OCI-LY1 (cell line): ENCODE data around the gene LARGE2.

Experiments
- H2AFZ ChIP-seq: fragments of 200-600 bp; sonication (generic), shearing (Covaris generic); 2 replicates; pipeline ENCODE4 v1.6.0; 2014; ENCODE audit warnings: antibody characterized with exemption, mild to moderate bottlenecking, low read length
- H3F3A ChIP-seq: fragments of 200-600 bp; sonication (generic), shearing (Covaris generic); 2 replicates; pipeline ENCODE4 v1.6.0; 2014; ENCODE audit warnings: mild to moderate bottlenecking, antibody characterized with exemption, low read length, moderate library complexity; ENCODE audit not compliant: insufficient read depth
- H3K27ac ChIP-seq: fragments of 200-600 bp; sonication (generic); 2 replicates; pipeline ENCODE4 v1.5.1; 2014; ENCODE audit warnings: low read length, mixed run types, mild to moderate bottlenecking, low read depth; ENCODE audit not compliant: poor library complexity, severe bottlenecking
- H3K27me3 ChIP-seq: fragments of 200-600 bp; sonication (generic); 2 replicates; pipeline ENCODE4 v1.6.0; 2014; ENCODE audit warnings: antibody characterized with exemption, mild to moderate bottlenecking, low read length, moderate library complexity; ENCODE audit not compliant: insufficient read depth
- H3K36me3 ChIP-seq: fragments of 200-600 bp; sonication (generic); 2 replicates; pipeline ENCODE4 v1.6.1; 2014; ENCODE audit warnings: mild to moderate bottlenecking, antibody characterized with exemption, low read length, moderate library complexity, mixed read lengths; ENCODE audit not compliant: insufficient read depth
- H3K4me1 ChIP-seq: fragments of 200-600 bp; sonication (generic); 2 replicates; pipeline ENCODE4 v1.5.1; 2014; ENCODE audit warnings: mild to moderate bottlenecking, low read length, moderate library complexity; ENCODE audit not compliant: insufficient read depth, severe bottlenecking
- H3K4me2 ChIP-seq: fragments of 200-600 bp; sonication (generic), shearing (Covaris generic); 2 replicates; pipeline ENCODE4 v1.6.1; 2014; ENCODE audit warnings: low read length
- H3K4me3 ChIP-seq: fragments of 200-600 bp; sonication (generic); 2 replicates; pipeline ENCODE4 v1.5.1; 2014; ENCODE audit warnings: low read length, low read depth, mild to moderate bottlenecking, mixed read lengths; ENCODE audit not compliant: poor library complexity, severe bottlenecking
- H3K79me2 ChIP-seq: fragments of 200-600 bp; shearing (Covaris generic); 2 replicates; pipeline ENCODE4 v1.6.1; 2016; ENCODE audit warnings: mixed run types, low read length, mixed read lengths; ENCODE audit not compliant: insufficient read depth
- H3K9ac ChIP-seq: fragments of 200-600 bp; sonication (generic), shearing (Covaris generic); 2 replicates; pipeline ENCODE4 v1.6.1; 2014; ENCODE audit warnings: mild to moderate bottlenecking, low read length, mixed read lengths
- H3K9me2 ChIP-seq: fragments of 200-600 bp; sonication (generic), shearing (Covaris generic); 2 replicates; pipeline ENCODE4 v1.6.1; 2014; ENCODE audit warnings: low read depth, mild to moderate bottlenecking, low read length, mixed read lengths
- H3K9me3 ChIP-seq: fragments of 200-600 bp; shearing (Covaris generic); 2 replicates; pipeline ENCODE4 v1.6.1; 2014; ENCODE audit warnings: low read length, mixed read lengths
- H4K20me1 ChIP-seq: fragments of 200-600 bp; sonication (generic), shearing (Covaris generic); 2 replicates; pipeline ENCODE4 v1.6.0; 2016; ENCODE audit warnings: mild to moderate bottlenecking, low read length; ENCODE audit not compliant: insufficient read depth
- CTCF ChIP-seq: fragments of 200-600 bp; sonication (generic), shearing (Covaris generic); IDR thresholded peaks from 2 replicates; pipeline ENCODE4 v1.5.1; 2017; ENCODE audit warnings: mild to moderate bottlenecking, antibody characterized with exemption, low read length, moderate library complexity, mixed read lengths
- EZH2 ChIP-seq: fragments of 200-600 bp; sonication (generic), shearing (Covaris generic); IDR thresholded peaks from 2 replicates; pipeline ENCODE4 v1.8.0; 2017; ENCODE audit warnings: borderline replicate concordance, mixed run types, mild to moderate bottlenecking, antibody characterized with exemption, low read length, moderate library complexity, mixed read lengths

The LARGE2 gene

GRCh38 chr11:45918331-45918941 is 4.0 kb upstream of the LARGE2 start:
- no peaks in the 10 kb centered on the region for H3K9me2 ChIP-seq
- peak overlapping the region; percentile 93 for H3K27ac ChIP-seq
- H2AFZ ChIP-seq = peak overlapping the region; percentile 89
- peak overlapping the region; percentile 98 for H3K4me2 ChIP-seq
- H3K4me1 ChIP-seq = peaks cover 44% of the 10 kb centered on the region
- H3K4me3 ChIP-seq = peak overlapping the region; percentile 99
- TF ChIP-seq EZH2 (no peak), CTCF (no peak)
- peak overlapping the region; percentile 92 for H3K9ac ChIP-seq
- no peaks in the 10 kb centered on the region for H4K20me1 ChIP-seq
- no peaks in the 10 kb centered on the region for H3K9me3 ChIP-seq
- 0 out of 2 replicates have a peak, but pooled peaks cover 3% of the 10 kb centered on the region for H3K79me2 ChIP-seq
- H3K27me3 ChIP-seq = no peaks in the 10 kb centered on the region
- H3F3A ChIP-seq = no peaks in the 10 kb centered on the region
- H3K36me3 ChIP-seq = peaks cover 29% of the 10 kb centered on the region

- H3K27me3 ChIP-seq = no peaks in the 10 kb centered on the region
- no peaks in the 10 kb centered on the region for H3K9me3 ChIP-seq
- H4K20me1 ChIP-seq = no peaks in the 10 kb centered on the region
- H2AFZ ChIP-seq = no peak overlapping the region
- H3K9me2 ChIP-seq = no peaks in the 10 kb centered on the region
- peak overlapping the region; percentile 99 for H3K4me3 ChIP-seq
- H3K4me2 ChIP-seq = peak overlapping the region; percentile 98
- 0 out of 2 replicates have a peak, but pooled peaks cover 3% of the 10 kb centered on the region for H3K79me2 ChIP-seq
- TF ChIP-seq EZH2 (no peak), CTCF (no peak)
- H3K4me1 ChIP-seq = peaks cover 46% of the 10 kb centered on the region
- H3F3A ChIP-seq = no peaks in the 10 kb centered on the region
- no peak overlapping the region for H3K27ac ChIP-seq
- H3K9ac ChIP-seq = no peak overlapping the region
- peaks cover 22% of the 10 kb centered on the region for H3K36me3 ChIP-seq
Observed at GRCh38 chr11:45918962-45919675, 3.3 kb upstream of the LARGE2 start.

- Histone ChIP-seq H3K9me2 (no peaks in the 10 kb centered on the region), H3K79me2 (0 out of 2 replicates have a peak, but pooled peaks cover 3% of the 10 kb centered on the region), H3K4me1 (peaks cover 46% of the 10 kb centered on the region), H3K27me3 (no peaks in the 10 kb centered on the region), H3K9me3 (no peaks in the 10 kb centered on the region), H4K20me1 (no peaks in the 10 kb centered on the region), H3K9ac (no peak overlapping the region), H2AFZ (no peak overlapping the region), H3K36me3 (peaks cover 14% of the 10 kb centered on the region; the same call in 1 of the 2 replicates), H3K4me2 (no peak overlapping the region), H3K4me3 (no peak overlapping the region), H3K27ac (no peak overlapping the region), H3F3A (no peaks in the 10 kb centered on the region)
- TF ChIP-seq CTCF (no peak), EZH2 (no peak)
Observed at GRCh38 chr11:45919806-45920530, 2.5 kb upstream of the LARGE2 start.
